Stomach (tissue), 4 donors: ENCODE data around the gene UBE2O.

Experiments
- POLR2A ChIP-seq, 4 donors: fragments of 450-650 bp; IDR thresholded peaks; one replicate each; pipeline ENCODE4 v1.6.1; 2016; ENCODE audit warnings: antibody characterized with exemption in 4 of 4, control low read depth in 2 of 4, mild to moderate bottlenecking in 1 of 4, moderate library complexity in 1 of 4
- POLR2AphosphoS5 ChIP-seq, 3 donors: sonication (generic); formaldehyde crosslinking; IDR thresholded peaks; one replicate each; pipeline ENCODE4 v1.6.1; 2016; ENCODE audit warnings: antibody characterized with exemption in 3 of 3
- TF ChIP-seq, protein P1 (sequence below), 7 experiments: fragments of 450-650 bp in 4 of 7; fragments of 200-600 bp in 3 of 7; sonication (generic) in 3 of 7; IDR thresholded peaks; one replicate each; pipeline ENCODE4 v1.5.1; 2016 to 2019; ENCODE audit warnings: antibody characterized with exemption in 7 of 7, control low read depth in 2 of 7, mild to moderate bottlenecking in 1 of 7

DNA sequence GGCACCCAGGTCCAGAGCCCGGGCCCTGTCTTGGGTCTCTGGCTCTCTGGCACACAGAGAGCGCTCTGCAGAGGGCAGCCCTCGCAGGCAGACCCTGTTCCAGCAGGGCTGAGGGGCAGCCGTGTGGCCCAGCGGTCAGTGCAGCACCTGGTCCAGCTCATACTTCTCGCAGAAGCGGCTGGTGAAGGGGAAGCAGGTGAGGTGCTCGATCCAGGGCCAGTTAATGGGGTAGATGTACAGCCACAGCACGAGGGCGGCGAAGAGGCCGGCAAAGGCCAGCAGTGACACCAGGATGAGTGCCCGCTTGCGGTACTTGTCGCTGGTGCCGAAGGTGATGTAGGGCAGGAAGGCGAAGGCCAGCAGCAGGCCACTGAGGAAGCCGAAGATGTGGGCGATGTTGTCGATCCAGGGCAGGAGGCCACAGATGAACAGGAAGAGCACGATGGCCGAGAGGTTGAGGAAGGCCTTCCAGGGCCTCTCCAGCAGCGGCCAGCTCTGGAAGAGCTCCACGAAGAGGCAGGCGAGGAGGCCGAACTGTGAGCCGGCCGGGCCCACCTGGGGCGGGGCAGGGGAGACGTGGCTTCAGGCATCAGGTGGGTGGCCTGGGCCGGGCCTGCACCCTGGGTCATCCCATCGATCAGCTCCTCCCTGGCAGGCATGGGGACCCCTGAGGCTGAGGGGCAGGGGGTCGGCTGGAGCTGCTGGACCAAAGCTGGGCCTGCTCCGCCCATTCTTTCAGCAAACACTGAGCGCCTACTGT lies 18.7 kb upstream of the UBE2O start:
- TF ChIP-seq POLR2A (IDR thresholded peaks at IDR 0.05) (no peak), POLR2AphosphoS5 (IDR thresholded peaks at IDR 0.05) (no peak)
- TF ChIP-seq, protein P1, sequence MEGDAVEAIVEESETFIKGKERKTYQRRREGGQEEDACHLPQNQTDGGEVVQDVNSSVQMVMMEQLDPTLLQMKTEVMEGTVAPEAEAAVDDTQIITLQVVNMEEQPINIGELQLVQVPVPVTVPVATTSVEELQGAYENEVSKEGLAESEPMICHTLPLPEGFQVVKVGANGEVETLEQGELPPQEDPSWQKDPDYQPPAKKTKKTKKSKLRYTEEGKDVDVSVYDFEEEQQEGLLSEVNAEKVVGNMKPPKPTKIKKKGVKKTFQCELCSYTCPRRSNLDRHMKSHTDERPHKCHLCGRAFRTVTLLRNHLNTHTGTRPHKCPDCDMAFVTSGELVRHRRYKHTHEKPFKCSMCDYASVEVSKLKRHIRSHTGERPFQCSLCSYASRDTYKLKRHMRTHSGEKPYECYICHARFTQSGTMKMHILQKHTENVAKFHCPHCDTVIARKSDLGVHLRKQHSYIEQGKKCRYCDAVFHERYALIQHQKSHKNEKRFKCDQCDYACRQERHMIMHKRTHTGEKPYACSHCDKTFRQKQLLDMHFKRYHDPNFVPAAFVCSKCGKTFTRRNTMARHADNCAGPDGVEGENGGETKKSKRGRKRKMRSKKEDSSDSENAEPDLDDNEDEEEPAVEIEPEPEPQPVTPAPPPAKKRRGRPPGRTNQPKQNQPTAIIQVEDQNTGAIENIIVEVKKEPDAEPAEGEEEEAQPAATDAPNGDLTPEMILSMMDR (IDR thresholded peaks at IDR 0.05) = no peak
